Erythroblast (primary cell): ENCODE results near the gene ZNF761.

Experiments used
- GATA1 ChIP-seq: IDR thresholded peaks from 2 replicates; pipeline ENCODE4 v1.6.1; 2011; ENCODE audit warnings: low read depth, mild to moderate bottlenecking, control low read depth, low read length, moderate library complexity
- POLR2A ChIP-seq: IDR thresholded peaks from 2 replicates; pipeline ENCODE4 v1.6.1; 2011; ENCODE audit warnings: mild to moderate bottlenecking, low read length

GRCh38 chr19:53485046-53486004 is 53.5 kb downstream of the ZNF761 start:
- no peak for TF ChIP-seq POLR2A
- TF ChIP-seq GATA1 = no peak
